K562 (cell line): ENCODE measurements around the gene DCAF15. TPM values are rescaled to one million over a fixed set of nuclear protein-coding genes. Genes with fewer than 3 reads are reported as not detected.

Experiments
- CSDE1 ChIP-seq, 2 experiments: fragments of 450-650 bp; IDR thresholded peaks; 2 replicates each; pipeline ENCODE4 v1.6.1; 2016; ENCODE audit warnings: mild to moderate bottlenecking in 1 of 2
- HMG20A ChIP-seq: fragments of 450-650 bp; formaldehyde crosslinking; conservative IDR thresholded peaks from 2 replicates; pipeline ENCODE4 v1.4.0; 2020; ENCODE audit warnings: mild to moderate bottlenecking, mixed read lengths
- MTA2 ChIP-seq: fragments of 450-650 bp; IDR thresholded peaks from 2 replicates; pipeline ENCODE4 v1.6.1; 2016; ENCODE audit warnings: low read depth
- NCOR1 ChIP-seq: fragments of 450-650 bp; IDR thresholded peaks from 2 replicates; pipeline ENCODE4 v1.6.1; 2016; ENCODE audit warnings: mild to moderate bottlenecking, moderate library complexity
- NFATC3 ChIP-seq: fragments of 450-650 bp; IDR thresholded peaks from 2 replicates; pipeline ENCODE4 v1.6.1; 2017; ENCODE audit warnings: mild to moderate bottlenecking
- NFXL1 ChIP-seq: fragments of 450-650 bp; formaldehyde crosslinking; IDR thresholded peaks from 2 replicates; pipeline ENCODE4 v1.4.0; 2021; ENCODE audit warnings: mild to moderate bottlenecking
- NRF1 ChIP-seq, 2 experiments: fragments of 450-650 bp; IDR thresholded peaks in 1 of 2; conservative IDR thresholded peaks in 1 of 2; 2 replicates each; pipeline ENCODE4 v1.6.1; 2014; ENCODE audit warnings: mild to moderate bottlenecking in 2 of 2
- PHTF2 ChIP-seq: fragments of 250-450 bp; sonication (Bioruptor Pico); IDR thresholded peaks from 2 replicates; pipeline ENCODE4 v1.5.0; 2021; ENCODE audit warnings: mild to moderate bottlenecking
- RREB1 ChIP-seq: fragments of 250-450 bp; sonication (Bioruptor Pico); IDR thresholded peaks from 2 replicates; pipeline ENCODE4 v1.4.0; 2020
- TBL1XR1 ChIP-seq, 2 experiments: IDR thresholded peaks; 2 replicates each; pipeline ENCODE4 v1.6.1; 2012; ENCODE audit warnings: improper control_type of control experiment in 2 of 2, low read length in 2 of 2, mild to moderate bottlenecking in 1 of 2
- ZC3H4 ChIP-seq: sonication (generic); formaldehyde crosslinking; IDR thresholded peaks from 2 replicates; pipeline ENCODE4 v1.9.0; 2021; ENCODE audit warnings: missing genetic modification reagents, borderline replicate concordance
- ZFPM2 ChIP-seq: fragments of 250-450 bp; sonication (Bioruptor Pico); IDR thresholded peaks from 2 replicates; pipeline ENCODE4 v1.5.1; 2022; ENCODE audit warnings: mild to moderate bottlenecking
- ZFX ChIP-seq: sonication (generic); formaldehyde crosslinking; IDR thresholded peaks from 2 replicates; pipeline ENCODE4 v1.8.0; 2022; ENCODE audit warnings: mild to moderate bottlenecking, missing genetic modification reagents, moderate library complexity
- polyA plus RNA-seq, 8 experiments: library from polyadenylated mRNA; depleted of rRNA in 4 of 8; stranded (reverse) in 5 of 8; unstranded in 3 of 8; fragments of >200 nt; fragmentation: Nextera tagmentation in 2 of 8; fragmentation: Illumina TruSeq in 1 of 8; extraction: Ambion mirVana in 2 of 8; extraction: Trizol in 1 of 8; gene quantifications; 2 replicates each; pipeline versions ENCODE4 v1.2.1 to v1.2.3, GENCODE V29; 2011 to 2014; ENCODE audit warnings: inconsistent platforms in 1 of 8, missing spikeins in 1 of 8
- total RNA-seq, 7 experiments: library from RNA; depleted of rRNA in 6 of 7; stranded (reverse); fragments of >200 nt in 6 of 7; fragmentation: Illumina TruSeq in 2 of 7; extraction: Trizol in 2 of 7; gene quantifications; 2 replicates each; pipeline versions ENCODE4 v1.2.1 to v1.2.3, GENCODE V29; 2011 to 2021; ENCODE audit warnings: low replicate concordance in 1 of 7

DCAF15 gene
- total and polyA plus RNA-seq, 9 of the 15 experiments (the other 6 are each of a cell fraction or from before 2014, with no cell fraction given), result 0.17 to 68.5 (median 27.7) TPM

- TF ChIP-seq RREB1 (no peak), MTA2 (no peak), TBL1XR1 (IDR thresholded peaks at IDR 0.05; ENCODE audit: low read length in 2 of 2) (no peak), HMG20A (CRISPR knock-in tag) (no peak), CSDE1 (IDR thresholded peaks at IDR 0.05) (peak in 1 of 2 experiments; percentile 98; a peak in 2 of 4 replicates), NFXL1 (CRISPR knock-in tag) (no peak), NFATC3 (no peak), PHTF2 (CRISPR knock-in tag) (no peak), ZFX (CRISPR knock-in tag) (0 out of 2 replicates have a peak, but pooled peaks have one; percentile 43), ZC3H4 (CRISPR knock-in tag) (peak; percentile 93), NCOR1 (no peak), ZFPM2 (CRISPR knock-in tag) (no peak), NRF1 (conservative IDR thresholded peaks at IDR 0.05 in 1 of 2, IDR thresholded peaks at IDR 0.05 in 1 of 2) (peak; percentile 99 to 100)
Measured at GRCh38 chr19:14006085-14006765, 53.9 kb downstream of the DCAF15 start, which contains the start of gene RFX1 (continued).
